Bronchial epithelial cell (primary cell): ENCODE results near the gene PDHX. TPM values are rescaled to one million over a fixed set of nuclear protein-coding genes. Genes with fewer than 3 reads are reported as not detected.

Source experiments
- DNase-seq: peaks from one replicate; pipeline ENCODE4 v3.0.0-alpha.2; 2010; ENCODE audit warnings: low read depth
- FAIRE-seq: peaks from 2 replicates; lab custom pipeline; 2011; peaks lifted over from hg19 to GRCh38; lab: Jason Lieb, UNC
- H3K27me3 ChIP-seq: 2 replicates; pipeline ENCODE4 v1.5.1; 2011; ENCODE audit warnings: low read length; ENCODE audit not compliant: control insufficient read depth, insufficient read depth
- H3K36me3 ChIP-seq: 2 replicates; pipeline ENCODE4 v1.5.1; 2011; ENCODE audit warnings: low read length; ENCODE audit not compliant: control insufficient read depth, insufficient read depth
- H3K4me3 ChIP-seq: 2 replicates; pipeline ENCODE4 v1.5.1; 2011; ENCODE audit warnings: mild to moderate bottlenecking, low read depth, low read length, control low read depth
- total RNA-seq: library from RNA; depleted of rRNA; stranded (reverse); fragments of >200 nt; gene quantifications from 2 replicates; pipeline ENCODE4 v1.2.1, GENCODE V29; 2014
- TF ChIP-seq, protein P1 (sequence below): IDR thresholded peaks from 2 replicates; pipeline ENCODE4 v1.5.1; 2011; ENCODE audit warnings: mild to moderate bottlenecking, moderate library complexity, low read length, control low read depth, inconsistent platforms; ENCODE audit not compliant: insufficient read depth, severe bottlenecking

The PDHX gene
- total RNA-seq, 1 donor from 2014 or later: 26.6 TPM

DNA sequence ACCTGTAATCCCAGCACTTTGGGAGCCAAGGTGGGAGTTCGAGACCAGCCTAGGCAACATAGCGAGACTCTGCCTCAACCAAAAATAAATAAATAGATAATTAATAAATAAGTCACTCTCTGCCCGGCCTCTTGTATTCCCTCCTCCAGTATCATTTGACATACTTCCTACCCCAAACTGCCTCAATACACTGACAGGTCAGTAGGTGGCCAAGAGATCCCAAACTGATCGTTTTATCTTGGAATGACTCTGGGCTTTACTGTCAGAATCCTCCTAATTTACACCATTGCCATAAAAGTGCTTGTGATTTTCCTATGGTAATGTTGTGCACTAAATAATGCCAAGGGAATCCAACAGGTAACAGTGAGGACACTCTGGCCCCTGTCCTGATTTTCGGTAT is 94.2 kb downstream of the PDHX start:
- TF ChIP-seq, protein P1, sequence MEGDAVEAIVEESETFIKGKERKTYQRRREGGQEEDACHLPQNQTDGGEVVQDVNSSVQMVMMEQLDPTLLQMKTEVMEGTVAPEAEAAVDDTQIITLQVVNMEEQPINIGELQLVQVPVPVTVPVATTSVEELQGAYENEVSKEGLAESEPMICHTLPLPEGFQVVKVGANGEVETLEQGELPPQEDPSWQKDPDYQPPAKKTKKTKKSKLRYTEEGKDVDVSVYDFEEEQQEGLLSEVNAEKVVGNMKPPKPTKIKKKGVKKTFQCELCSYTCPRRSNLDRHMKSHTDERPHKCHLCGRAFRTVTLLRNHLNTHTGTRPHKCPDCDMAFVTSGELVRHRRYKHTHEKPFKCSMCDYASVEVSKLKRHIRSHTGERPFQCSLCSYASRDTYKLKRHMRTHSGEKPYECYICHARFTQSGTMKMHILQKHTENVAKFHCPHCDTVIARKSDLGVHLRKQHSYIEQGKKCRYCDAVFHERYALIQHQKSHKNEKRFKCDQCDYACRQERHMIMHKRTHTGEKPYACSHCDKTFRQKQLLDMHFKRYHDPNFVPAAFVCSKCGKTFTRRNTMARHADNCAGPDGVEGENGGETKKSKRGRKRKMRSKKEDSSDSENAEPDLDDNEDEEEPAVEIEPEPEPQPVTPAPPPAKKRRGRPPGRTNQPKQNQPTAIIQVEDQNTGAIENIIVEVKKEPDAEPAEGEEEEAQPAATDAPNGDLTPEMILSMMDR: no peak
- FAIRE-seq (no peak), DNase-seq (no peak)
- H3K36me3 ChIP-seq: no peaks in the 10 kb centered on the region
- H3K27me3 ChIP-seq: no peaks in the 10 kb centered on the region
- H3K4me3 ChIP-seq: no peak overlapping the region

DNA sequence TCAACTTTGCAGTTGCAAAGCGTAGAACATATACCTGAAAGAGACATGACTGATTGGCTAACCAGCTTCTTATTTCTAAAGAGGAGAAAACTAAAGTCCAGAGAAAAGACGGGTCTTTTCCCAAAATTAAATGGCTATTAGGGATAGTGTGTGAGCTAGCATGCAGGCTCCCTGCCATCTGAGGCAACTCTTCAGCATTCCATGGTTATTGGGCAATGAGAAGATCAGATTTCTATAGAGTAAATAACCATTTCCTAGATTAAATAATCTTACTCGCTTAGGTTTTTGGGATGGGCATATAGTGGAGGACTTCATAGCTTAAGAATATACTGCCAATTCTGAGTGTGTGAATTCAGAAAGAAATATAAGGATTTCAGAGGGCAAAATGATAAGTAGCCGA is 95.0 kb downstream of the PDHX start:
- H3K4me3 ChIP-seq: no peak overlapping the region
- TF ChIP-seq, protein P1: no peak
- peak; percentile 74 for DNase-seq
- no peaks in the 10 kb centered on the region for H3K27me3 ChIP-seq
- no peaks in the 10 kb centered on the region for H3K36me3 ChIP-seq
- no peak for FAIRE-seq

GRCh38 chr11:35011944-35012343 is 95.5 kb downstream of the PDHX start:
- no peaks in the 10 kb centered on the region for H3K27me3 ChIP-seq
- no peaks in the 10 kb centered on the region for H3K36me3 ChIP-seq
- no peak for DNase-seq
- no peak for FAIRE-seq
- H3K4me3 ChIP-seq: no peak overlapping the region
- TF ChIP-seq, protein P1: no peak

DNA sequence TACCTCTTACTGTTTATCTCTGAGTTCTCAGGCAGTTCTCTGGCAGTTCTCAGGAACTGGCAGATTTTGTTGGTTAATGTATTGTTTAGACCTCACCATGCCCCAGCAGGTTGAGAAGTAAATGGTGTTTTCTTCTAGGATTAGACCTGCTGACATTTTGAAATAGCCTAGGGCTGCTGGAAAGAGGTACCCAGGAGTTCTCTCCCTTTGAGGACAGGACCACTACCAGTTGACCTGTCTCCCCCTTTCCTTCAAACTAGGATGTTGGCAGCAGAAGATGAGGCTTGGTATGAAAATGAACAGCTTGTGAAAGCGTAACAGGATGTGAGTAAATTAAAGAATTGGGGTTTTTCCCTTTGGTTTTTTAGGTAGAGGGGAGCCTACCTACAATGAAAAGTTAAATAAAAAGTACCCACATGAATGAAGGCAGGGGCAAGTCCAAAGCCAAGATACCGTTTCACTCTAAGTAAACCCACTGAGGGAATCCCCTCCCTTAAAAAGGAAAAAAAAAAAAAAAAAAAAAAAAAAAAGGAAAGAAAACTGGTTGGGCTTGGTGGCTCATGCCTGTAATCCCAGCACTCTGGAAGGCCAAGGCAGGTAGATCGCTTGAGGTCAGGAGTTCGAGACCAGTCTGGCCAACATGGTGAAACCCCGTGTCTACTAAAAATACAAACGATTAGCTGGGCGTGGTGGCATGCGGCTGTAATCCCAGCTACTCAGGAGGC is 96.2 kb downstream of the PDHX start:
- DNase-seq (peak; percentile 46), FAIRE-seq (no peak)
- Histone ChIP-seq H3K27me3 (no peaks in the 10 kb centered on the region), H3K36me3 (no peaks in the 10 kb centered on the region), H3K4me3 (no peak overlapping the region)
- TF ChIP-seq, protein P1: no peak

DNA sequence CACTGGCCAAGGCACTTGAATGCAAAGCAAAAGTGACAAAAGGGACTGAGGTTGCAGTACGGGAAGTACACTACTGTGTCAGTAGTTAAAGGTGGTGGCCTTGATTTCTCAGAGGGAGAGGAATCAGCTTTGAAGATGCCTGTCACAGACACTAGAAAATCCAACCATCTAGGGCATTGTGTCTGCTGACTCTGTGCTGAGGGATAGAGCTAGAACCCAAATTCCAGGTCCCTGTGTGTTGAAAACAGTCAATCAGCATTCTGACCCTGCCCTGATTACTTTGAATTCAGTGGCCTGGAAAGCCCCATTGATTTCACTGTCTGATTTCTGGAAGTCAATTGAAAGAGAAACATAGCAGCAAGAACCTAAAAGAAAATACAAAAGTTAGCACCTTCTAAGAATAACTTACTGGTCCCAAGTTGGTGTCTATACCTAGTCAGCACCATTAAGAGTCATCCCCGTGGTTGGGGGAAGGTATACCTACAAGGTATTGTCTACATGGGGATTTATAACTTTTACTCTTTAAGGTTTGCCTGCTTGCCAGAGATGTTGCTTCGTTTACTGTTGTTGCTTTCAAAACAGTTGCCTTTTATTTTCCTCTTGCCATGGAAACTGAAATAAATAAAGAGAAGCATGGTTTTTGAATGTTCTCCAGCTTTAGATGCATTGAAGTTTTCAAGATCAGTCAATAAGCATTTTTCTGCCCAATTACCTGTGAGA is 97.3 kb downstream of the PDHX start:
- FAIRE-seq (no peak), DNase-seq (no peak)
- Histone ChIP-seq H3K4me3 (no peak overlapping the region), H3K27me3 (no peaks in the 10 kb centered on the region), H3K36me3 (no peaks in the 10 kb centered on the region)
- TF ChIP-seq, protein P1: no peak
